Neural progenitor cell (in vitro differentiated cells): ENCODE measurements around the gene ZPLD1. TPM values are rescaled to one million over a fixed set of nuclear protein-coding genes. Genes with fewer than 3 reads are reported as not detected.

Source experiments
- DNase-seq: peaks from one replicate; pipeline ENCODE4 v3.0.0-alpha.2; 2016; ENCODE audit warnings: low spot score
- H2AFZ ChIP-seq: fragments of 200-600 bp; sonication (generic); replicated peaks from 2 replicates; pipeline ENCODE4 v1.6.1; 2016; ENCODE audit warnings: antibody characterized with exemption
- H3F3A ChIP-seq: fragments of 200-600 bp; sonication (generic); 2 replicates; pipeline ENCODE4 v1.6.1; 2016; ENCODE audit warnings: antibody characterized with exemption, low read depth
- H3K27ac ChIP-seq: fragments of 200-600 bp; sonication (generic); 2 replicates; pipeline ENCODE4 v1.5.1; 2016; ENCODE audit warnings: mild to moderate bottlenecking
- H3K27me3 ChIP-seq: fragments of 200-600 bp; sonication (generic); 2 replicates; pipeline ENCODE4 v1.6.1; 2016; ENCODE audit warnings: mild to moderate bottlenecking, moderate library complexity
- H3K36me3 ChIP-seq: fragments of 200-600 bp; sonication (generic); 2 replicates; pipeline ENCODE4 v1.5.1; 2016
- H3K4me1 ChIP-seq: fragments of 200-600 bp; sonication (generic); 2 replicates; pipeline ENCODE4 v1.6.1; 2016; ENCODE audit warnings: mixed run types
- H3K4me2 ChIP-seq: fragments of 200-600 bp; sonication (generic); 2 replicates; pipeline ENCODE4 v1.6.1; 2016
- H3K4me3 ChIP-seq: fragments of 200-600 bp; sonication (generic); 2 replicates; pipeline ENCODE4 v1.5.1; 2016
- H3K79me2 ChIP-seq: fragments of 200-600 bp; sonication (generic); 2 replicates; pipeline ENCODE4 v1.6.1; 2016; ENCODE audit warnings: low read depth
- H3K9ac ChIP-seq: fragments of 200-600 bp; sonication (generic); 2 replicates; pipeline ENCODE4 v1.6.1; 2016
- H3K9me3 ChIP-seq: fragments of 200-600 bp; sonication (generic); 2 replicates; pipeline ENCODE4 v1.5.1; 2016; ENCODE audit warnings: low read depth
- H4K20me1 ChIP-seq: fragments of 200-600 bp; sonication (generic); 2 replicates; pipeline ENCODE4 v1.6.1; 2016; ENCODE audit warnings: low read depth
- H3K27ac Mint-ChIP-seq: 3 replicates; pipeline ENCODE4 v1.8.0; 2021; ENCODE audit warnings: mixed read lengths
- H3K27me3 Mint-ChIP-seq: 2 replicates; pipeline ENCODE4 v1.8.0; 2022; ENCODE audit warnings: low read depth, mild to moderate bottlenecking, inconsistent platforms, moderate library complexity, mixed read lengths; ENCODE audit not compliant: insufficient read depth
- H3K36me3 Mint-ChIP-seq: 3 replicates; pipeline ENCODE4 v1.8.0; 2021; ENCODE audit warnings: mixed read lengths
- H3K4me1 Mint-ChIP-seq: 3 replicates; pipeline ENCODE4 v1.8.0; 2021; ENCODE audit warnings: mixed read lengths
- H3K4me3 Mint-ChIP-seq: 3 replicates; pipeline ENCODE4 v1.8.0; 2021; ENCODE audit warnings: mild to moderate bottlenecking, moderate library complexity, mixed read lengths
- H3K9me3 Mint-ChIP-seq: 3 replicates; pipeline ENCODE4 v1.8.0; 2020; ENCODE audit warnings: mixed read lengths
- EZH2 ChIP-seq: fragments of 200-600 bp; sonication (generic); IDR thresholded peaks from 2 replicates; pipeline ENCODE4 v1.6.1; 2017; ENCODE audit warnings: antibody characterized with exemption, mild to moderate bottlenecking, moderate library complexity
- EZH2phosphoT487 ChIP-seq: fragments of 200-600 bp; sonication (generic); IDR thresholded peaks from 2 replicates; pipeline ENCODE4 v1.6.1; 2017; ENCODE audit warnings: antibody characterized with exemption
- total RNA-seq: library from RNA; depleted of rRNA; stranded (reverse); fragments of >200 nt; gene quantifications from 2 replicates; pipeline ENCODE4 v1.2.3, GENCODE V29; 2015; ENCODE audit warnings: low replicate concordance
- TF ChIP-seq, protein P1 (sequence below): fragments of 200-600 bp; sonication (generic); IDR thresholded peaks from 2 replicates; pipeline ENCODE4 v1.5.1; 2017; ENCODE audit warnings: antibody characterized with exemption, mild to moderate bottlenecking

The ZPLD1 gene
- total RNA-seq, 1 donor from 2014 or later = 0.28 TPM

DNA sequence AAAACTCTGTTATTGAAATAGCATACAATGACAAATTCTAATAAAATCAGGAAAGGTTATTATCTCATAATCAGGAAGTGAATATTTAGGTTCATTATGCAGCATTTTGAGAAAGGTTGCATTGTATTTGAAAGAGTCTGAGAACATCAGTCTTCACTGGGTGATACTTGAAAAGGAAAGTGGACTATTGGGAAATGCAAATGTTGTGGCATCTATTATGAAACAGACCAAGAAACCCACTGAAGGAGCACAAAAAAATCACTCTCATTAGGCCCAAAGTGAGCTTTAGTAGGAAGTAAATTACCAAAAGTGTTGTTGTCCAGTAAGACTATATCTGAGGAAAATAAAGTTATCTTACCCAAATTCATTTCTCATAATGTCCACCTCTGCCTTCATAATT is 90.8 kb downstream of the ZPLD1 start:
- Histone ChIP-seq H3K4me1 (peaks cover 6% of the 10 kb centered on the region), H3K4me2 (no peak overlapping the region), H3F3A (no peaks in the 10 kb centered on the region), H3K79me2 (no peaks in the 10 kb centered on the region), H3K27ac (no peak overlapping the region), H3K9ac (no peak overlapping the region), H3K4me3 (no peak overlapping the region), H4K20me1 (no peaks in the 10 kb centered on the region), H3K9me3 (no peaks in the 10 kb centered on the region), H3K27me3 (no peaks in the 10 kb centered on the region), H3K36me3 (no peaks in the 10 kb centered on the region), H2AFZ (no peak overlapping the region)
- Mint-ChIP-seq H3K36me3 (no peaks in the 10 kb centered on the region), H3K27ac (no peak overlapping the region), H3K4me3 (no peak overlapping the region), H3K27me3 (no peaks in the 10 kb centered on the region), H3K9me3 (no peaks in the 10 kb centered on the region), H3K4me1 (no peaks in the 10 kb centered on the region)
- no peak for DNase-seq
- TF ChIP-seq EZH2phosphoT487 = no peak
- TF ChIP-seq EZH2 = no peak
- TF ChIP-seq, protein P1, sequence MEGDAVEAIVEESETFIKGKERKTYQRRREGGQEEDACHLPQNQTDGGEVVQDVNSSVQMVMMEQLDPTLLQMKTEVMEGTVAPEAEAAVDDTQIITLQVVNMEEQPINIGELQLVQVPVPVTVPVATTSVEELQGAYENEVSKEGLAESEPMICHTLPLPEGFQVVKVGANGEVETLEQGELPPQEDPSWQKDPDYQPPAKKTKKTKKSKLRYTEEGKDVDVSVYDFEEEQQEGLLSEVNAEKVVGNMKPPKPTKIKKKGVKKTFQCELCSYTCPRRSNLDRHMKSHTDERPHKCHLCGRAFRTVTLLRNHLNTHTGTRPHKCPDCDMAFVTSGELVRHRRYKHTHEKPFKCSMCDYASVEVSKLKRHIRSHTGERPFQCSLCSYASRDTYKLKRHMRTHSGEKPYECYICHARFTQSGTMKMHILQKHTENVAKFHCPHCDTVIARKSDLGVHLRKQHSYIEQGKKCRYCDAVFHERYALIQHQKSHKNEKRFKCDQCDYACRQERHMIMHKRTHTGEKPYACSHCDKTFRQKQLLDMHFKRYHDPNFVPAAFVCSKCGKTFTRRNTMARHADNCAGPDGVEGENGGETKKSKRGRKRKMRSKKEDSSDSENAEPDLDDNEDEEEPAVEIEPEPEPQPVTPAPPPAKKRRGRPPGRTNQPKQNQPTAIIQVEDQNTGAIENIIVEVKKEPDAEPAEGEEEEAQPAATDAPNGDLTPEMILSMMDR = no peak

DNA sequence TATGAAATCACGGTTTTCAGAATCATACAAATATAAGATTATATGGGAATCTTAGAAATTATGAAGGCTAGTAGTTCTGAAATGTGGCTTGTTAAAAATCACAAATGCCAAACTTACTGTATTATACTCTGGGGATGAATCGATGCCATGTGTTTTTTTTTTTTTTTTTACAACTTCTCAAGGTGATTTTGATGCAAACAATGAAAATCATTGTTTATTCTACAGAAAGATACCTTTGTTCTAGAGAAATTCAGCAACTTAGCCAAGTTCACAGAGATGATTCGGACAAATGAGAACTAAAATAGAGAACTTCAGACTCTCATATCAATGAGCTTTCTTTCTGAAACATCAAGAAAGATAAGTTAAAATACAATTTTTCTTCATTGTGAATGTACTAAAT is 92.0 kb downstream of the ZPLD1 start:
- H3K27ac Mint-ChIP-seq = no peak overlapping the region
- TF ChIP-seq, protein P1 = no peak
- no peak for TF ChIP-seq EZH2phosphoT487
- no peak for TF ChIP-seq EZH2

DNA sequence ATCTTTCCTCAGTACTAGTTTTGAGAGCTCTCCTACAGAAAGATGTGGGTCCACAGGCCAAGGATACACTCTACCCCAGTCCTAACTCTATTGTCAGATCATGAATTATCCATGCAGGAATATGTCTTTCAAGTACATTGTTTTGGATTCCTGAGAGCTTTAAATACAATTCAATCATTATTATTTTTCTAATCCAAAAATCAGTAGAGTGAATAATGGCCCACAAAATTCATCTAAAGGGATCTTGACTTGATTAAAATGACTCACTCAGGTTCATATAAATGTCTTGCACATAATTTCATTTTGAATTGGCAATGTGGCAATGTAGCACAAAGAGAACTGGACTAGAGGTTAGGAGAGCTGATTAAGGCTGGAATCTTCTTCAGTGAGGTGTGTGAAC is 93.9 kb downstream of the ZPLD1 start:
- no peaks in the 10 kb centered on the region for H3F3A ChIP-seq
- H3K4me3 Mint-ChIP-seq = no peak overlapping the region
- H3K9me3 Mint-ChIP-seq = no peaks in the 10 kb centered on the region
- H3K9ac ChIP-seq = no peak overlapping the region
- no peak overlapping the region for H3K4me3 ChIP-seq
- no peaks in the 10 kb centered on the region for H3K79me2 ChIP-seq
- no peaks in the 10 kb centered on the region for H4K20me1 ChIP-seq
- no peaks in the 10 kb centered on the region for H3K36me3 ChIP-seq
- H3K36me3 Mint-ChIP-seq = no peaks in the 10 kb centered on the region
- no peak overlapping the region for H3K27ac ChIP-seq
- H3K9me3 ChIP-seq = no peaks in the 10 kb centered on the region
- no peak overlapping the region for H3K4me2 ChIP-seq
- TF ChIP-seq, protein P1 = no peak
- TF ChIP-seq EZH2phosphoT487 = no peak
- H2AFZ ChIP-seq = peak overlapping the region; percentile 80
- no peaks in the 10 kb centered on the region for H3K4me1 Mint-ChIP-seq
- H3K27me3 Mint-ChIP-seq = no peaks in the 10 kb centered on the region
- H3K4me1 ChIP-seq = no peaks in the 10 kb centered on the region
- DNase-seq = no peak
- H3K27me3 ChIP-seq = no peaks in the 10 kb centered on the region
- H3K27ac Mint-ChIP-seq = no peak overlapping the region

More for the DNA sequence above, 92.0 kb downstream of the ZPLD1 start:
- Histone ChIP-seq H3K9ac (no peak overlapping the region), H3K9me3 (no peaks in the 10 kb centered on the region), H3F3A (no peaks in the 10 kb centered on the region), H4K20me1 (no peaks in the 10 kb centered on the region), H3K4me1 (peaks cover 5% of the 10 kb centered on the region), H2AFZ (no peak overlapping the region), H3K27ac (no peak overlapping the region), H3K79me2 (no peaks in the 10 kb centered on the region), H3K4me2 (no peak overlapping the region), H3K27me3 (no peaks in the 10 kb centered on the region), H3K36me3 (no peaks in the 10 kb centered on the region), H3K4me3 (no peak overlapping the region)
- no peak for DNase-seq
- no peaks in the 10 kb centered on the region for H3K27me3 Mint-ChIP-seq
- H3K4me1 Mint-ChIP-seq = no peaks in the 10 kb centered on the region
- no peaks in the 10 kb centered on the region for H3K9me3 Mint-ChIP-seq
- no peak overlapping the region for H3K4me3 Mint-ChIP-seq
- H3K36me3 Mint-ChIP-seq = no peaks in the 10 kb centered on the region
